Measurements from ENCODE around the gene FERMT3. TPM values are rescaled to one million over a fixed set of nuclear protein-coding genes. Genes with fewer than 3 reads are reported as not detected.
A peak's percentile ranks its signal among the peaks of the same experiment; 100 is the strongest.

FERMT3 gene
- total RNA-seq, 2 experiments from 2014 or later: 217 to 235 TPM

- Mint-ChIP-seq H3K27ac (peak overlapping the region; percentile 11), H3K27me3 (no peaks in the 10 kb centered on the region), H3K36me3 (no peaks in the 10 kb centered on the region), H3K4me1 (peaks cover 13% of the 10 kb centered on the region), H3K4me3 (peak overlapping the region; percentile 91), H3K9me3 (no peaks in the 10 kb centered on the region)
- peak; percentile 26 for DNase-seq
Observed at GRCh38 chr11:64252003-64252872, 45.7 kb downstream of the FERMT3 start.

DNA sequence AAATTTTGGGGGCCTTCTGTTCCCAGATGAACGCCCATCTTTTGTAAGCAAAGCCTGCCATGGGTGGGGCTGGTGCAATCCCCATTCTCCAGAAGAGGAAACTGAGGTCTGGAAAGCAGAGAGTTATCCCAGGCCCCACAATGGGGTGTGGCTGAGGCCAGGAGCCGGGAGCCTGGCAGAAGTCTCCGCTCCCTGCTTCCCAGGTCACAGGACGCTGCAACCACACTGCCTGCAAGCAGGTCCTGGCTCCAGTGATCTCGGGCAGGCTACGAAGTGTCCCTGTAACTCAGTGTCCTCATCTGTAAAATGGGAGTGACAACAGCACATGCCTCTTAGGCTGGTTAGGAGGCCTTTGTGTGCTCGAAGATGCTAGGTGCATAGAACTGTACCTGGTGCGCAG lies 46.5 kb downstream of the FERMT3 start:
- Mint-ChIP-seq H3K27ac (no peak overlapping the region), H3K9me3 (no peaks in the 10 kb centered on the region)

GRCh38 chr11:64253481-64253880 lies 47.0 kb downstream of the FERMT3 start:
- H3K27me3 Mint-ChIP-seq: no peaks in the 10 kb centered on the region
- peaks cover 2% of the 10 kb centered on the region for H3K36me3 Mint-ChIP-seq
- H3K27ac Mint-ChIP-seq: no peak overlapping the region
- DNase-seq: no peak
- no peaks in the 10 kb centered on the region for H3K9me3 Mint-ChIP-seq
- H3K4me3 Mint-ChIP-seq: no peak overlapping the region
- H3K4me1 Mint-ChIP-seq: peaks cover 10% of the 10 kb centered on the region

More for the DNA sequence above, 46.5 kb downstream of the FERMT3 start:
- H3K4me3 Mint-ChIP-seq: no peak overlapping the region
- peaks cover 10% of the 10 kb centered on the region for H3K4me1 Mint-ChIP-seq
- no peak for DNase-seq
- peaks cover 1% of the 10 kb centered on the region for H3K36me3 Mint-ChIP-seq
- H3K27me3 Mint-ChIP-seq: no peaks in the 10 kb centered on the region

DNA sequence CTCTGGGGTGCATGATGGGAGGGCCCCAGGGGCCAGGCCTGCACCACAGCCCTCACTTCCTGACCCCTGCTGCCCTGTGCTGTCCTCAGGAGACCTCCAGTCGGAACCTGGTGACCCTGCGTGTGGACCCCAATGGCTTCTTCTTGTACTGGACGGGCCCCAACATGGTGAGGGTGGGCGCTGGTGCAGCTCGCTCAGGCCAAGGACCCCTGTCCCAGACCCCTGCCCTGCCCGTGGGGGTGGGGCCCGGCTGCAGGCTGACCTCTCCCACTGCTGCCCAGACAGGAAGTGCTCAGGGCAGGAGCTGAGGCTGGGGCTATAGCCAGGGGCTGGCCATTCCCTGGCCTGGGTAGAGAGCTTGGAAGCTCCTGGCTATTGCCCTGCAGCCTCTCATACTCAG lies 47.8 kb downstream of the FERMT3 start:
- H3K36me3 Mint-ChIP-seq: peaks cover 3% of the 10 kb centered on the region
- H3K27me3 Mint-ChIP-seq: no peaks in the 10 kb centered on the region
- no peak overlapping the region for H3K27ac Mint-ChIP-seq
- H3K9me3 Mint-ChIP-seq: no peaks in the 10 kb centered on the region
- H3K4me1 Mint-ChIP-seq: peaks cover 10% of the 10 kb centered on the region
- H3K4me3 Mint-ChIP-seq: no peak overlapping the region
- DNase-seq: no peak

GRCh38 chr11:64255135-64256128 lies 48.9 kb downstream of the FERMT3 start:
- Mint-ChIP-seq H3K9me3 (no peaks in the 10 kb centered on the region), H3K4me3 (no peak overlapping the region), H3K27ac (no peak overlapping the region), H3K4me1 (peaks cover 18% of the 10 kb centered on the region), H3K27me3 (no peaks in the 10 kb centered on the region), H3K36me3 (peaks cover 9% of the 10 kb centered on the region)
- DNase-seq: no peak

GRCh38 chr11:64256300-64256699 lies 49.8 kb downstream of the FERMT3 start:
- Mint-ChIP-seq H3K27ac (no peak overlapping the region), H3K4me1 (peaks cover 16% of the 10 kb centered on the region), H3K9me3 (no peaks in the 10 kb centered on the region), H3K27me3 (no peaks in the 10 kb centered on the region), H3K4me3 (no peak overlapping the region), H3K36me3 (peaks cover 9% of the 10 kb centered on the region)
- DNase-seq: no peak

GRCh38 chr11:64258356-64258755 lies 51.8 kb downstream of the FERMT3 start:
- Mint-ChIP-seq H3K36me3 (peaks cover 9% of the 10 kb centered on the region), H3K9me3 (no peaks in the 10 kb centered on the region), H3K27ac (no peak overlapping the region), H3K4me3 (no peak overlapping the region), H3K4me1 (peaks cover 9% of the 10 kb centered on the region), H3K27me3 (no peaks in the 10 kb centered on the region)
- DNase-seq: no peak

- no peak overlapping the region for H3K4me3 Mint-ChIP-seq
- DNase-seq: no peak
- H3K27ac Mint-ChIP-seq: no peak overlapping the region
- H3K4me1 Mint-ChIP-seq: peaks cover 9% of the 10 kb centered on the region
- no peaks in the 10 kb centered on the region for H3K9me3 Mint-ChIP-seq
- peaks cover 9% of the 10 kb centered on the region for H3K36me3 Mint-ChIP-seq
- H3K27me3 Mint-ChIP-seq: no peaks in the 10 kb centered on the region
Observed at GRCh38 chr11:64258946-64259532, 52.5 kb downstream of the FERMT3 start.

DNA sequence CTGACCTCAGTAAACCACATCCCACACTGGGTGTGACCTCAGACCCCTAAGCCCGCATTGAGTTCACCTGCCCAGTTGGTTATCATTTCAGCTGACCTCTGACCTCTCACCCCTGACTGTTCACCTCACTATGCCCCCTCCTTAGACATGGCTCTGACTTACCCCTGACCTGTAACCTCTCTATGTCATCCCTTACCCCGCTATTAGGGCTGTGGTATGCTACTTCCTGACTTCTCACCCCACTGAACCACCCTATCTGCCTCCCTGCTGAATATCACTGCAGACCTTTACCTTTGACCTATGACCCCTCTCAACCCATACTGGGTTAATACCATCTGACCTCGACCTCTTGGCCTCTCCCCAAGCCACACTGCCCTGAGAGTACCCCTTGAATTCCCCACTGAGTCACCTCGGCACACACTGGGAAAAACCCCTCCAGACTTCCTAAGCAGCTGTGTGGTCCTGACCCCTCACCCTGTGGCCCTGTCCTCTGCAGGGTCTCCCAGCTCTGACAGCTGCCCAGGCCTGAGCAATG lies 53.1 kb downstream of the FERMT3 start:
- no peak overlapping the region for H3K27ac Mint-ChIP-seq
- H3K9me3 Mint-ChIP-seq: no peaks in the 10 kb centered on the region
- H3K27me3 Mint-ChIP-seq: no peaks in the 10 kb centered on the region
- H3K4me1 Mint-ChIP-seq: peaks cover 9% of the 10 kb centered on the region
- no peak for DNase-seq
- peaks cover 9% of the 10 kb centered on the region for H3K36me3 Mint-ChIP-seq
- no peak overlapping the region for H3K4me3 Mint-ChIP-seq

DNA sequence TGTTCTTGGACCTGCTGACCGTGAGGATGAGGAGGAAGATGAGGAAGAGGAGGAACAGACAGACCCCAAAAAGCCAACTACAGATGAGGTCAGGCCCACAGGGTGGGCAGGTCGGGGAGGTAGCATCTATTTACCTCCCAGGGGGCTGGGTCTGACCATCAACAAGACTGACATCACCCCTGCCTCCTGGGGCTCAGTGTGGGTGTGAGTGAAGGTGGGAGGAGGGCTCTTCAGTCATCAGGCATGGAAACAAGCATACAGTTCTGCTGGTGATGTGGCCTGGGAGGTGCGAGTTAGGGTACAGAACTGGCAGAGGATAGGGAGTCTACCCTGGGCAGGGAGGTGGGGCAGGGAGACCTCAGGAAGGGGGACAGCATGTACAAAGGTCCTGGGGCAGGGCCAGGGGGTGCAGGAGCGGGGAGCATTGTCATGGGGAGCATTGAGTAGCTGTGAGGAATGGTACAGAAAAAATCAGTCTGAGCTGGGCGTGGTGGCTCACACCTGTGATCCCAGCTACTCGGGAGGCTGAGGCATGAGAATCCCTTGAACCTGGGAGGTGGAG lies 53.7 kb downstream of the FERMT3 start:
- Mint-ChIP-seq H3K4me1 (peaks cover 9% of the 10 kb centered on the region), H3K27me3 (no peaks in the 10 kb centered on the region), H3K27ac (no peak overlapping the region), H3K4me3 (no peak overlapping the region), H3K9me3 (no peaks in the 10 kb centered on the region), H3K36me3 (peaks cover 9% of the 10 kb centered on the region)
- DNase-seq: no peak

DNA sequence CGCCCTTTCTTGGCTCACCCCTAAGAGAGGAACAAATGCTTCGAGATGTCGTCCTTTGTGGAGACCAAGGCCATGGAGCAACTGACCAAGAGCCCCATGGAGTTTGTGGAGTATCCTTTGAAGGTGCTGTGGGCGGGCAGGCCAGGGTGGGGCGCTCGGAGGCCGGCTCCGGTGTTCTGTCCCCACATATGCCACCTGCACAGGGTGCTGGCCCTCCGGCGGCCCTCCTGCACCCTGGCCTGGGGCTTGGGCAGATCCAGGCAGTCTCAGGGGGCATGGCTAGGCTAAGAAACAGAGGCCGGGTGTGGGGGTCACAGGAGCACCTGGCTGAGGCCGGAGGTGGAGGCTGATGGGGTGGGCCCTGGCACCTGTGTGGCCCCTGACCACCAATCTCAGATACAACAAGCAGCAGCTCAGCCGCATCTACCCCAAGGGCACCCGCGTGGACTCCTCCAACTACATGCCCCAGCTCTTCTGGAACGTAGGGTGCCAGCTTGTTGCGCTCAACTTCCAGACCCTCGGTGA lies 55.1 kb downstream of the FERMT3 start:
- H3K4me3 Mint-ChIP-seq: no peak overlapping the region
- peaks cover 9% of the 10 kb centered on the region for H3K4me1 Mint-ChIP-seq
- peak overlapping the region; percentile 34 for H3K27ac Mint-ChIP-seq
- no peak for DNase-seq
- no peaks in the 10 kb centered on the region for H3K27me3 Mint-ChIP-seq
- no peaks in the 10 kb centered on the region for H3K9me3 Mint-ChIP-seq
- peaks cover 11% of the 10 kb centered on the region for H3K36me3 Mint-ChIP-seq

DNA sequence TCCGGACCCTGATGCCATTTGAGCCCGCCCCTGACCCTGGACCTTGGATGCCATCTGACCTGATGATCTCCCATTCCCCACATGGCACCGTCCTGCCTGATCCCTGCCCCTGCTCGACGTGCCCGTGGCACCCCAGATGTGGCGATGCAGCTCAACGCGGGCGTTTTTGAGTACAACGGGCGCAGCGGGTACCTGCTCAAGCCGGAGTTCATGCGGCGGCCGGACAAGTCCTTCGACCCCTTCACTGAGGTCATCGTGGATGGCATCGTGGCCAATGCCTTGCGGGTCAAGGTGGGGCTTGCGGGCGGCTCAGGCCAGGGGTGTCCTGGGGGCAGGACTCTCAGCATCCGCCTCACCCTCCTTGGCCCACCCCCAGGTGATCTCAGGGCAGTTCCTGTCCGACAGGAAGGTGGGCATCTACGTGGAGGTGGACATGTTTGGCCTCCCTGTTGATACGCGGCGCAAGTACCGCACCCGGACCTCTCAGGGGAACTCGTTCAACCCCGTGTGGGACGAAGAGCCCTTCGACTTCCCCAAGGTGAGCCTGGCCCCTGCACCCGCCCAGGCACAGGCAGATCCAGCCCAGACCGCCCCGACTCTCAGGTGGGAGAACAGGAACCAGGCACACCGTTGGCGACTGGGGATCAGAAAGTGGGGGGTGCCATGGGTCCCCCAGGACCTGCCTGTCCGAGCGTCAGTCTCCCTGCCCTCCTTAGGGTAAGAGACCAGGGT lies 55.9 kb downstream of the FERMT3 start:
- H3K9me3 Mint-ChIP-seq: no peaks in the 10 kb centered on the region
- H3K4me1 Mint-ChIP-seq: peaks cover 9% of the 10 kb centered on the region
- no peak overlapping the region for H3K4me3 Mint-ChIP-seq
- DNase-seq: no peak
- no peaks in the 10 kb centered on the region for H3K27me3 Mint-ChIP-seq
- H3K36me3 Mint-ChIP-seq: peaks cover 11% of the 10 kb centered on the region
- peak overlapping the region; percentile 34 for H3K27ac Mint-ChIP-seq

DNA sequence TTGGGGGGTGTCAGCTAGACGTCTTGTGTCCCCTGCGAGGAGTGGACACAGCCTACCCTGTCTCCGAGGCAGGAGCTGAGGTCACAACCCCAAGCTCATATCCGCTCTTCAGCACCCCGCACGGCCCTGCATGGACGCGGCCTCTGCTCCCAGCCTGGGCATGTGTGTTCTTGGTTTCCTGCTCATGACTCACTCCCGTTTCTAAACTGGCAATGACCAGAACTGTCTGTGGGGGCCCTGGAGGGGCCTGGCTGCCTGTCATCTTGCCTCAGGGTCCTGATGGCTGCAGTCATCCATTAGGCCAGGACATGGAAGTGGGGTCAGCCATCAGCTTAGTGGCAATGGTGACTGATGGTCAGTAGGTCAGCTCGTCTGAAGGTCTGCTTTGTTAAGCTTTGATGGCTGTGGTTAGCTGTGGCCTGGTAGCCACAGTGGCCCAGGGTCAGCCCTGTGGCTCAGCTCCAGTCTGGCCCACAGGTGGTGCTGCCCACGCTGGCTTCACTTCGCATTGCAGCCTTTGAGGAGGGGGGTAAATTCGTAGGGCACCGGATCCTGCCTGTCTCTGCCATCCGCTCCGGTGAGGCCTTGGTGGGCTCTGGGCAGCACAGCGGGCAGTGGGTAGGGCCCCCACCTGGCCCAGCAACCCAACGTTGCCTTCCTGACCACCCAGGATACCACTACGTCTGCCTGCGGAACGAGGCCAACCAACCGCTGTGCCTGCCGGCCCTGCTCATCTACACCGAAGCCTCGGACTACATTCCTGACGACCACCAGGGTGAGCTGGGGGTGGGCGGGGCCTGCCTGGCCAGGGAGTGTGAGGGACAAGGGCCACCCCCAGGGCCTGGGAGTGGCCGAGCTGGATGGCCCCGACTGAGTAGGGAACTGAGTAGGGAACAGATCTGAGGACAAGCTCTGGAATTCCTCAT lies 56.8 kb downstream of the FERMT3 start:
- Mint-ChIP-seq H3K4me1 (peaks cover 13% of the 10 kb centered on the region), H3K9me3 (no peaks in the 10 kb centered on the region)

More for the DNA sequence above, 56.8 kb downstream of the FERMT3 start:
- DNase-seq: no peak
- H3K36me3 Mint-ChIP-seq: peaks cover 9% of the 10 kb centered on the region
- no peak overlapping the region for H3K27ac Mint-ChIP-seq
- H3K4me3 Mint-ChIP-seq: no peak overlapping the region
- H3K27me3 Mint-ChIP-seq: no peaks in the 10 kb centered on the region
